Measurements from ENCODE around the gene PPP1R9A.

Gene PPP1R9A

DNA sequence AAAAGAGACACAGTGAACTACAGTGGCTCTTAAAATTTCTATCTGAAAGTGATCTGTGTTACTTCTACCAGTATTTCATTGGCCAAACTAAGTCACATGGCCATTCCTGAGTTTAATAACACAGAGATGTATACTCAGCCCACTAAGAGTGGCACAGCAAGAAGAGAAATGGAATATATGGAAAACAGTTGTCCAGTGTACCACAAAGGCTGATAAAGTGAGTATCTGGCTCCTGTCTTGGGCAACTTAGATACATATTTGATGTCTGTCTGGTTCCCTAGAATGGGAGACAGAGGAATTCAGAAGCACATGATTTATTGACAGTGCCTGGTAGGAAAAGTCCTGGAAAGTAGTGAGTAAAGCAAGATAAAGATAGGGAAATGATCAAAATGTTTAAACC is 427.1 kb downstream of the PPP1R9A start:
- DNase-seq (ENCODE audit: insufficient read length, low spot score) (no peak), FAIRE-seq (no peak)

DNA sequence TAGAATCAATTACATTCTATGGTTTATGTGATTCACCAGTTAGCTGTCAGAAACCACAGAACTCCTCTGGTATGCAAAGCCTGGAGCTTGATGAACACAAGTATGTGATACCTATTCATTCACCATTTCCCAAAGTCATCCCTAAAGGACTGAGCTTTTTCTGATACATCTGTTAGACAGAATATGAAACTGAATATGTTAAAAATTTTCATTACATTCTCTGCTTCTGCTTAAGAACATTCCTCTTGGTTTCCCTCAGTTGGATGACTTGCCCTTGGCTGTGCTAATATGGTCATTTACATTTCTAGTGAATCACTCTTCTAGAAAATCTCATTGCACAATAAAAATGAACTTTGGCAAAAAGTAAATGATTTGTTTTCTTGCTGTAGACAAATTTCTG is 427.7 kb downstream of the PPP1R9A start:
- DNase-seq (ENCODE audit: insufficient read length, low spot score) (no peak), FAIRE-seq (no peak)

GRCh38 chr7:95338832-95339231 is 431.4 kb downstream of the PPP1R9A start:
- FAIRE-seq (no peak), DNase-seq (ENCODE audit: insufficient read length, low spot score) (no peak)

GRCh38 chr7:95340491-95340890 is 433.1 kb downstream of the PPP1R9A start:
- no peak for FAIRE-seq

DNA sequence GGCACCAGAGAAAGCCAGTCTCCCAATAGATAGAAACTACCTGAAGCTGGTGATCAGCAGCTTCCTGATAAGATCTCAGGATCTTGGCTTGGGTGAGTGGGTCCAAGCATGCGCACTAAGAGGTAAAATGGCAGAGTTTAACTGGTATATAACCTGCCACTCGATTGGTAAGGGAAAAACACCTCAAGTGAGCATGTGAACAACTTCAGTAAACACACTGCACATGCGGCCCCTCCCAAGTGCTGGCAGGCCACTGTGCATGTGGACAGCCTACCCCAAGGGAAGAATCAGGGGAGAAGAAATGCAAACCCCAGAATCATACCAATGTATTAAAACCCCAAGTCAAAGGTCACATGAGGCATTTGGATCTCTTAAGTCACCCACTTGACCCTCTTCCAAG is 434.6 kb downstream of the PPP1R9A start:
- DNase-seq (ENCODE audit: insufficient read length, low spot score): no peak
- no peak for FAIRE-seq

More at GRCh38 chr7:95340491-95340890, 433.1 kb downstream of the PPP1R9A start:
- no peak for DNase-seq (ENCODE audit: insufficient read length, low spot score)

- no peak for DNase-seq (ENCODE audit: insufficient read length, low spot score)
- FAIRE-seq: no peak
Observed at GRCh38 chr7:95342642-95343307, 435.4 kb downstream of the PPP1R9A start.

Data from GM19239 (cell line).